Nucleus accumbens (tissue), 56 donors: Measurements from ENCODE around the gene SLAMF1.

Experiments used
- DNase-seq, 56 donors: peaks; one replicate each; lab custom pipeline; 2025; lab: John Stamatoyannopoulos, UW

SLAMF1 gene

DNA sequence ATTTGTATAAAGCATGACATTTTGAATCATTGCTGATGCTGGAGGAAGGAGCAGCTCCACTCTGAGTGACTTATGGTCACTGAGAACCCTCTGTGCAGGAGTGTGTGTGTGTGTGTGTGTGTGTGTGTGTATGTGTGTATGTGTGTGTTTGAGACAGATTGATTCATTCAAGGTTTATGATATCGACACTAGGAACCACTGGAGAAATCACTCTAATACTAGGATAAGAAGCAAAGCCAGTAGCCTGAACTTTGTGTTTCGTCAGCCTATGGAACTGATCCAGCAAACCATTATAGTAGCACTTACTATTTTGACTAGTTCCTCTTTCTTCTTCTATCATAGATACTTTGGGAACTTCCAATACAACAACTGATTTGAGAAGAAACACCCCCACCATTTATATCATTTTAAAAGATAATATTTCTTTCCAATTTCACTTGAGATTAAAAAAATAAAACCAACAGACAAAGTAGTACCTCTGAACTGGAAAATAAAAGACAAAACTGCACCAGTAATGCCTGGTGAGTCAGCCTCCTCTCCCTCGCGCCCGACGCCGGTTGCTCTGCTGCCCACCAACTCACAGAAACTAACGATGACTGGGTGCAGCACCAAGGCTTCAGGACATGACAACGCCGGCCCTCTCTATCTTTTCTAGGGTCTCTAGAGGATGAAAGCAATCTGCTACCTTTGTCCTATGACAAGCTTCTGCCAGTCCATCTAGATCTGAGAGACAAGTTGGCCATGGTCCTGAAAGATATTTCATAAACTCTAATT, 20.9 kb downstream of the SLAMF1 start:
- no peak for DNase-seq

DNA sequence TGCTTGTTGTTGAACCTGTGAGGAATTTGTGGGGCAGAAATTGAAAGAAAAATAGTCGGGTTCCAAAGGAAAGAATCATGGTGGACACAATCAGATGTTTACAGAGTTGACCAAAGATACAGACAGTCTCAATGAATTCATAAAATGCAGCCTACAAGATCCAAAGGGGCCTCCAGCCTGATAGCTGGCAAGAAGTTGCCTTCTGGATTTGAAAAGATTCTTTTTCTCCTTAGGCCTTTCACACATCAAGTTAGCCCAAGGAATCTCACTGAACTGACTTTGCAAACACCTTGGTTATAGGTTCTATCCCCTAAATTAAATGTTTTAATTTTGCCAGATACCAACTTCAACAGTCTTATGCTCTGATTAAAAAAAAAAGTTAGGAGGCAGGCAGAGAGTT, 21.5 kb downstream of the SLAMF1 start:
- no peak for DNase-seq

DNA sequence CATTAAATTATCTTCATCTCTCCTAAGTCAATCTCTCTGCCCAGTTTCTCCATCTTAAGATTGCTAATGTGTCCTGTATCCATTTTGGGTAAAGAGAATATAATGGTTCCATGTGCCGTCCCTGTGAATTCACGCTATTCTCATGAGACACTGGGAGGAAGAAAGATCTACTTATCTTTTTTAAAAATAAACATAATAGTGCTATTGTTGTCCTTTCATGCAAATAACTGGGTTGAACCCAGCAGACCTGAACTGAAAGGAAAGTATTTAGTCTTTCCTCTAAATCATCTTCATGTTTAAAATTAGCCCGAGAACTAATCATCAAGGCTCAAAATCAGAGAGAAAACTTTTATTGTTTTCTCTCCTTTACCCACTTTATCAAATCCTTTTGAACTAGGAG, 22.4 kb downstream of the SLAMF1 start:
- DNase-seq, result no peak

DNA sequence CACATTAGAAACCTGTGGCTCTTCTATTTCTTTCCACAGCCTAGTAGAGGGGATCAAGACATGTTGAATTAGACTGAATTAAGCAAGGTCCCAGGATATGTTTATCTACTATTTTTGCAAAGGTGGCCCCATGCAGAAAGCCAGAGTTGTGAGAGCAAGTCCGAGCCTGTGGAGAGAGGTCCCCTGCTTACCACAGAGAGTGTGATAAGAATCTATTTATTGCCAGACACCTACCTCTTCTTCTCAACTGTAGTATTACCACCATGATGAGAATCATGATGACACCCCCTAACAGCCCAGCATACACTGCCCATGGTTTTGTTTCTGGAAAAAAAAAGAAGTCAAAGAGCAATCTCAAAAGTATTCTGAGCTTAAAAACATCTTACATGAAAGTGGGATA, 23.0 kb downstream of the SLAMF1 start:
- DNase-seq, result no peak

DNA sequence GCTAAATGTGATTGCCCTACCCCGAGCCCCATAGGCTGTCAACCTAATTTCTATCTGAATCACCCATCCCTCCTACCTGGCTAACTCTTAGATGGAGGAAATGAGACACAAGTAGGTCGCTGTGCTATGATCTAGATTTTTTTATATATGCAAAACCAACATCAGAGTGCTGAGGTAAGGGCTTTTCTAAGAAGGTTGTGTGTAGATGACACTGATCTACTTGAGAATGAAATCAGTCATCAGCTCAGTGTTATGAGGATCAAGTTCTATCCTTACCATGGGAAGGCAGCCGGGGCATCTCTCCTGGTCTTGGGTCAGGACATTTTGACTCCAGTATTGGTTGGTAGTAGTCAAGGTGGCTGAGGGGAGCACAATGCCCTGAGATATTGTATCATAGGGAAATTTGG, 23.6 kb downstream of the SLAMF1 start:
- no peak for DNase-seq

DNA sequence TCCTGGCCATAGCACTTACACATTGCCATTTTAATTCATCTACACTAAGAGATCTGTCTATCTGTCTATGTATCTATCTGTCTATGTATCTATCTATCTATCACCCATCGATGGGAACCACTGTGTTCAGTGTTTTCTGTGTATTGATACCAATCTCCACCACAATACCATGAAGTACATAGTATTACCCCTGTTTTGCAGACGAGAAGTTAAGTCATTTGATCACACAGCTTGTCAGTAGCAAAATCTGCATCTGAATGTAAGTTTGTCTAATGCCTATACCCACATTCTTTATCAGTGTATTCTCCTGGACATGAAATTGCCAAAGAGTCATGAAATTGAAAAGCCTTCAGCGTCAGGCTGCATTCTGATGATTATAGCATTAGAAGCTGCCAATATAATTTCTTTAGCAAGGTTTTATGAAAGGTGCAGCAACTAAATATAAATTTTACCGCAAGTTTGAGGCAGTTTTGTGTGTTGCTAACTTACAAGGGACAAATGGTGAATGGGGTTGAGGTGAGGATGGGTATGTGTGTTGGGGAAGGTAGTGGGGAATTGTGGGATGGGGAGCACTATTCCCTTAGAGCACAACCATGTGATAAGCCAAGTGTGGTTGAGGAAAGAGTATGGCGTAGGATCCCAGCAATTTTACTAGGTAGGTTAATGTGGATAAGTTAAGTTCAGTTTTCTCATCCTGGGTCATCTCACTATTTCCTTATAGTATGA, 24.2 kb downstream of the SLAMF1 start:
- no peak for DNase-seq

DNA sequence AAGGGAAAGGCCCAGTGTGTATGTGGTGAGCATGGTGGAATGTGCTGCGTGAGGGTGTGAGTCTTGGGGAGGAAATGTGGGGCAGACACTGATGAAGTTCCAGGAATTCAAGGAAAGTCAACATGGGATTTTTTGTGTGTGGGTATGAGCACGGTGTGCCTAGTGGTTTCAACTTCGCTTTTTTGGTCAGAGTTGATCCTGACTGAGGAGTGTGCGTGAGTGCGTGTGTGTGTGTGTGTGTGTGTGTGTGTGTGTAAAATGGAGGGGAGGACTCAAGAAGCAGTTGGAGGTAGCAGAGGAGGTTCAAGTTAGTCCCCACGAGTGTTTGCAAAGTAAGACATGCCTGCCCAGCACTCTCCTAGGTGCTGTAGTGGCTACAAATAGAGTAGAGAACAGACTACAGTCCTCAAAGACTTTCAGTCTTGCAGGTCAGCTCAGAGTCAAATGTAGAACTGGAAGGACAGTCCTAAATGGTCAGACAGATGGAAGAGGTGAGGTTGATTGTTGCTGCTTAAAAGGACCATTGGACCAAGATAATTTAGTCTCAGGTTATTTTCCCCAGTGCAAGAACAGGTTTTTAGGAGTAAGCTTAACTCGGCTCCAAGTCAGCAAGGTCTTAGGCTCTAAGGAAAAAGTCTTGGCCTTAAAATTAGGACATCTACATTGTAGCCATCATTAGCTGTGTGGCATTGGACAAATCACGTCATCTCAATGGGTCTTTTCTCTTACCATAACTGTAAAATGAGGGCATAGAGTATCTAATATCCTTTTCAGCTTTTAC, 25.0 kb downstream of the SLAMF1 start:
- DNase-seq, result no peak

DNA sequence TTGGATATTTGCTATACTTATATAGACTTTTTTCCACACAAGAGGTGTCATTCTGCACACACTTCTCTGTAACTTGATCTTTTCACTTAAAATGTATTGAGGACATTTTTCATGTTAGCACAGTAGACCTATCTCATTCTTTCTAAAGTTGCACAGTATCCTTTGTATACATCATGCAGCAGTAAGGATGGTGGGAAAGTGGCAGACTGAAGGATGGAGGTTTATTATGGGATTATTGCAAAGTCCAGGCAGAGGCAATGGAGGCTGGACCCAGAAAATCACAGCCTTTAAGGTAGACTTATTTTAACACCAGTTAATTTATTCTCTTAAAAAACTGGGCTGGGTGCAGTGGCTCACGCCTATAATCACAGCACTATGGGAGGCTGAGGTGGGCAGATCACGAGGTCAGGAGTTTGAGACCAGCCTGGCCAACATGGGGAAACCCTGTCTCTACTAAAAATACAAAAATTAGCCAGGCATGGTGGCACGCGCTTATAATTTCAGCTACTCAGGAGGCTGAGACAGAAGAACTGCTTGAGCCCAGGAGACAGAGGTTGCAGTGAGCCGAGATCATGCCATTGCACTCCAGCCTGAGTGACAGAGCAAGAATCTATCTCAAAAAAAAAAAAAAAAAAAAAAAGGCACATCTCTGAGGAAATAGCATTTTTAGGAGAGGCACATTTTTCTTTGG, 25.8 kb downstream of the SLAMF1 start:
- no peak for DNase-seq

DNA sequence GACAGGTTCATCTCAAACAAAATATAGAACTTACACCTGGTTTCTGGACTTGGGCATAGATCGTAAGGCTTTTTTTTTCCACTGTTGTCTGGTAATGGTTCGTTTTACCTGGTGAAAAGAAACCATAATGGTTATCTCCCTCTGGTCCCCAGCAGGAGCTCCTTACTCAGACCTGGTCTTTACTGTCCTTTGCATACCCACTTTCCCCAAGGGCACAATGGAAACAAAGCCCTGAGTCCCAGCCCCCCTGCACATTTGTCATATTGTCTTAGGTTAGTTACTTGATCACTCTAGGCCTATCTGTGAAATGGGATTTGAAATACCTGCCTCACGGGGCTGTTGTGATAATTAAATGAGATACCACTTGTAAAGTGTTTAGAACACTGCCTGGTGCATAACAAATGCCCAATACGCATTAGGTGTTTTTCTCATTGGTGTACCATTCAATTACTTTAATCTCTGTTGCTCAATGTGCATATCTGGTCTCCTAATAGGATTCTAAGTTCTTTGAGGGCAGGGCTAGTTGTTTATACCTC, 27.0 kb downstream of the SLAMF1 start:
- no peak for DNase-seq

DNA sequence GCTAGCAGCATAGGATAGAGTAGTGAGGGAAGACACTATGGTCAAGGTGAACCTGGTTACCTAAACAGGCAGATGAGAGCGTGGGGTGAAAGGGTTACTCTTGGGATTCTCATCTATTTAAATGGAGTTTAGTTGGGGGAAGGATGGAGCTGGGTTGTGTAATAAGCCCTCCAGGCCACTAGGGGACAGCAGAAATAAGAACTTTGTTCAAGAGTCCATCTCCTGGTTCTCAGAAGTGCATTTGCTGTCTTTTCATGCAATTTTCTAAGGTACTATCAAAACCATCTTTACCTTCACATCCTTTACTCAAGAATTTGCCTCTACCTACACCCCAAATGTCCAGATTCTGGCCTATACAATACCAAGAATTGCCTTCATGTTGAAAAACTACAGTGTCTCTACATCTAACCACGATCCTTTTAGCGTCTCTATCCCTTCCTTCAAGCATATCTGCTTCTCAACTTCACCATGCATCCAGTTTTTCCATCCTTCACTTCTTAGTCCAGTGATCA, 28.0 kb downstream of the SLAMF1 start:
- no peak for DNase-seq

DNA sequence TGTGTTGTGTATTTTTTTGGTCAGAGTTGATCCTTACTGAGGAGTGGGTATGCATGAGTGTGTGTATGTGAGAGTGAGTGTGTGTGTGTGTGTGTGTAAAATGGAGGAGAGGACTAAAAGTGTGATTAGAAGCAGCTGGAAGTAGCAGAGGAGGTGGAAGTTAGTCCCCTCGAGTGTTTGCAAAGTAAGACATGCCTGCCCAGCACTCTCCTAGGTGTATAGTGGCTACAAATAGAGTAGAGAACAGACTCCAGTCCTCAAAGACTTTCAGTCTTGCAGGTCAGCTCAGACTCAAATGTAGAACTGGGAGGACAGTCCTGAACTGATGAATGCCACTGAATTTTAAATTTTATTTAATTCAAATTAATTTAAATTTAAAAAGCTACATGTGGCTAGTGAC, 28.5 kb downstream of the SLAMF1 start:
- DNase-seq, result no peak

DNA sequence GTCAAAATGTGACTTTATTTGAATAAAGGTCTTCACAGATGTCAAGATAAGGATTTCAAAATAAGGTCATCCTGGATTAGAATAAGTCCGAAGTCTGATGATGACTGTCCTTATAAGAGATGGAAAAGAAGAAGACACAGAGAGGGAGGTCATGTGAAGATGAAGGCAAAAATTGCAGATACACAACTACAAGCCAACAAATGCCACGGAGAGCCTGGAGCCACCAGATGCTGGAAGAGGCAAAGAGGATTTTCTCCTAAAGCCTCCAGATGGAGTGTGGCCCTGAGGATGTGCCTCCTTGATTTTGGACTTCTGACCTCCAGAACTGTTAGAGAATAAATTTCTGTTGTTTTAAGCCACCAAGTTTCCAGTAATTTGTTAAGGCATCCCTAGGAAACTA, 31.2 kb downstream of the SLAMF1 start:
- DNase-seq, result no peak

DNA sequence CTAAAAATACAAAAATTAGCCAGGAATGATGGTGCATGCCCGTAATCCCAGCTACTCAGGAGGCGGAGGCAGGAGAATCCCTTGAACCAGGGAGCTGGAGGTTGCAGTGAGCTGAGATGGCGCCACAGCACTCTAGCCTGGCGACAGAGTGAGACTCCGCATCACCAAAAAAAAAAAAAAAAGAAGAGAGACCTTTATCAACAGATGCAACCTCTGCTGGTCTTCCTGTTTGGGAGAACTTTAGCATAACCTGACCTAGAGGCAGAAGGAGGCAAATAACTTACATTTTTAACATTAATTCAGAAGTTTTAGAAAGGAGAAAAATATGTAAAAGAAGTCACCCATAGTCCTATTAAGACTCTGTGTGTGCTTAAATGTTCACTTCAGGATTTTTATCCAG, 32.4 kb downstream of the SLAMF1 start:
- no peak for DNase-seq

DNA sequence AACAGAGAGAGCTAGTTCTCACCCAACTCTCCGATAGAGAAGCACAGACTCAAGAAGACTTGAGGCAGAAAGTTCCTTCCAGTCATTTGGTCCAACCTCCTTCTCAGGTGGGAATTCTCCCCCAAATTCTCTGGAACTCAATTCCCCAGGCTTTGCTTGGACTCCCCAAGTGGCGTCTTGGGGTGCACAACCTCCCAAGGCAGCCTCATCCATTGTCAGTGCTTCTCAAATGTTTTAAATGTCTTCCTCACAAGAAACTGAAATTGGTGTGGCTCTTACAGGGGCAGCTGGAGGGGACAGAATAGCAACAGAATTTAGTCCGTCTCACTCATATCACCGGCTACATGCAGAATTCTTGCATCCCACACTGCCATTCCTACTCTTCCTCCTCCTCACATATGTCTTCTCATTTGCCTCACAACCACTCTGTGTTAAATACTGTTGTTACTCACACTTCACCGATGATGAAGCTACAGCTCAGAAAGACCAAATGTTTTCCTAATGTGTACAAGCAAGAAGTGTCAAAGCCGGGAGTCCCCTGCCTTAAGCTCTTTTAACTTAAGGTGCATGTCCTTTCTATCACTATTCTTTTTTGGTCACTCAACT, 34.1 kb downstream of the SLAMF1 start:
- no peak for DNase-seq

DNA sequence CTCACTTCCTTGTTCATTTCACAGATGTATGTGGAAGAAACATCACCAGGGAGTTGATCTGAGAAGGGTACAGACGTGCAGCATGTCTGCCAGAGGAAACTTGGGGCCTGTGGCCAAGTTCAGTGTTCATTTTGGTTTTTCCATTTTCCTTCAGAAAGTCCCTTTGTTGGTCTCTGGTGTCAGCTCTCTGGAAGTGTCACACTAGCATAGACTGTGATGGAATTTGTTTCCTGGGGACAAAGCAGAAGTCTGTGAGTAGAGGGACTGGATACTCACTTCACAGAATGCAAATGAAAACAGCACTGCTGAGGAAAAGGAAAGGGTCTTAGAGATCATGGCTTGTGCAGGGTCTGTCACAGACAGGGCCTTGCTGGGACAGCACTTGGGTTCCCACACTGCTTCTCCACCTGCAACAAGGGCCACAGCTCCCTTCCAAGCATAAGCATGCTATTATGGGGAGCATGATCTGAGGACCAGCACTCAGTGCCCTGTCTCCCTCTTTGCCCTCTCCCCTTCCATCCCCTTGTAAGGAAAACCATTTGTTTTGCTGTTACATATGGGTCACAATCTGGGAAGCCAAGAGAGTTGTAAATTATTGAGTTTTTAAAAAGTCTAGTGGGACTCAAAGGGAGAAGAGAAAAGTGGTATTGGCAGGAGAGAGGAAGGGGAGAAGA, 36.1 kb downstream of the SLAMF1 start:
- DNase-seq, result no peak

DNA sequence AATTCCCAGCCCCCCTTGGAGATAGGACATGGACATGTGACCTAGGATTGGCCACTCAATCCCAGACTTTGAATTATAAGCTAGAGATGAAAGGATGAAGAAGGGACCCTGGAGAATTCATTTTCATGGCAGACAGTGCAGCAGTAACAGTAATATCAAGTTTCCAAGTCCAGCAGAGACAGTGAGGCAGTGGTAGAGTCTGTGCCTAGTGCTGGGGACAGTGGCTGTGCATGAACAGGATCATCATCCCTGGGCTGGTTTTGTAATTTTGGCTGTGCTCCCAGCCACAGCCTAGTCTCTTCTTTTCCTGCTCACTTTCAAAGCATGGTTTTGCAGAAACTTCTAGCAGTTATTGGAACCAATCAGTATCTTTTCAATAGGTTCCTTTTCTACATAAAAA, 37.9 kb downstream of the SLAMF1 start:
- DNase-seq, result no peak

DNA sequence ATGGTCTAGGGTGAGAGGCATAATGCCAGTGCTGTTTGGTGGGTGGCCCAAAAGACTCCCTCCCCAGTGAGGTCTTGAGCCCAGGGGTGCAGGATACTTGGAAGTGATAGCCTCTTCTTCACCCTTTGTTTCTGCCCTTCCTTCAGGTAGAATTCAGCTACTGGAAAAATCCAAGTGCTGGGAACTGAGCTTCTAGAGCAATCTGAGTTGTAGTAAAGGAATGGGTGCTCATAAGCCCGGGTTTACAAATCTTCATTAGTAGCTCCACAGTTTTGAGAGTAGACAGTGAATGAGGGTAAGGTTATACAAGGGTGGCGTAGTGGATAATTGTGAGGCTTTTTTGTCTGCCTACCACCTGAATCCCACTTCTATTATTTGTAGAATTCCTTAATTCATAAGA, 38.3 kb downstream of the SLAMF1 start:
- no peak for DNase-seq

DNA sequence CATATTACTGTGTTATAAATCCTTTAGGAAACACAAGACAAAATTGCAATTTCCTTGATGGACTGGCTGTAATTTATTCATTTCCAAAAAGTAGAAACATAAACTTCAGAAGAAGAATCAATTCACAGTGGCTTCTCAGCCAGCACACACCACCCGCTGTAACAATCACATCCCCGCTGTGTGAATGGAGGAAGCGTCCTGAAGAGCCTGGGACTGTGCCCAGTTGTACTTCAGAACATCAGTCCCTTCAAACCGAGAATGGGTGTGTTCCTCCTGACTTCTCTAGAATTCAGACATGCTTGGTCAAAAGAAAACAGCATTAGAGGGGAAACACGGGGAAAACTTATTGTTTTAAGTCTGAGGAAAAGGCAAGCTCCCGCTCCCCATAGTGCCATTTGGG, 38.8 kb downstream of the SLAMF1 start:
- no peak for DNase-seq

DNA sequence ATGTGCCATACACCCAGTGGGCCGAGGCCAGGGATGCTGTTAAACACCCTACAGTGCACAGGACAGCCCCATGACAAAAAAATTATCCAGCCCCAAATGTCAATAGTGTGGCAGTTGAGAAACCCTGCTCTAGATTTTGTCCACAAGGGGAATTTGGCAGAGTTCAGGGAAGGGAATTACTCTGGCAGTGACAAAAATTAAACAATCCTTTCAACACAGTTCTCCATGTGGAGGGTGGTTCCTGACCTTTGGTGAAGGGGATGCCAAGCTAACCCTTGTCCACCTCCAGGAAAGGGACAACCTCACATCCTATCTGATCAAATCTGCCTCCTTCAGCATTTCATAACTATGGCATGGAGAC, 39.2 kb downstream of the SLAMF1 start:
- DNase-seq, result no peak
